ENCODE measurements around the gene CELF4.
"Not testable (repeated sequence)": the region's sequence is repeated elsewhere in the genome, so short reads cannot be mapped to it uniquely, and the experiment has no call there.

Gene CELF4

GRCh38 chr18:37473195-37473840 lies 92.3 kb downstream of the CELF4 start:
- DNase-seq (ENCODE audit: low read depth in 3 of 3, low spot score in 1 of 3): no peak

- DNase-seq (ENCODE audit: low read depth in 3 of 3, low spot score in 1 of 3): no peak
Measured at GRCh38 chr18:37471637-37472036, 94.0 kb downstream of the CELF4 start.

GRCh38 chr18:37470986-37471385 lies 94.6 kb downstream of the CELF4 start:
- DNase-seq (ENCODE audit: low read depth in 3 of 3, low spot score in 1 of 3): no peak

- DNase-seq (ENCODE audit: low read depth in 3 of 3, low spot score in 1 of 3): no peak
Measured at GRCh38 chr18:37467002-37467662, 98.5 kb downstream of the CELF4 start.

GRCh38 chr18:37465958-37466357 lies 99.6 kb downstream of the CELF4 start:
- no peak for DNase-seq (ENCODE audit: low read depth in 3 of 3, low spot score in 1 of 3)

GRCh38 chr18:37464257-37464656 lies 101.3 kb downstream of the CELF4 start:
- DNase-seq (ENCODE audit: low read depth in 3 of 3, low spot score in 1 of 3): no peak

GRCh38 chr18:37461329-37461728 lies 104.3 kb downstream of the CELF4 start:
- DNase-seq (ENCODE audit: low read depth in 3 of 3, low spot score in 1 of 3): not testable (repeated sequence)

- DNase-seq (ENCODE audit: low read depth in 3 of 3, low spot score in 1 of 3): no peak
Measured at GRCh38 chr18:37460604-37461003, 105.0 kb downstream of the CELF4 start.

- no peak for DNase-seq (ENCODE audit: low read depth in 3 of 3, low spot score in 1 of 3)
Measured at GRCh38 chr18:37458697-37459096, 106.9 kb downstream of the CELF4 start.

GRCh38 chr18:37457753-37458152 lies 107.8 kb downstream of the CELF4 start:
- DNase-seq (ENCODE audit: low read depth in 3 of 3, low spot score in 1 of 3): no peak

GRCh38 chr18:37457341-37457740 lies 108.3 kb downstream of the CELF4 start:
- DNase-seq (ENCODE audit: low read depth in 3 of 3, low spot score in 1 of 3): no peak

GRCh38 chr18:37456873-37457272 lies 108.7 kb downstream of the CELF4 start:
- DNase-seq (ENCODE audit: low read depth in 3 of 3, low spot score in 1 of 3): no peak

- DNase-seq (ENCODE audit: low read depth in 3 of 3, low spot score in 1 of 3): no peak
Measured at GRCh38 chr18:37456395-37456794, 109.2 kb downstream of the CELF4 start.

- DNase-seq (ENCODE audit: low read depth in 3 of 3, low spot score in 1 of 3): no peak
Measured at GRCh38 chr18:37453752-37454151, 111.8 kb downstream of the CELF4 start.

- no peak for DNase-seq (ENCODE audit: low read depth in 3 of 3, low spot score in 1 of 3)
Measured at GRCh38 chr18:37452682-37453385, 112.8 kb downstream of the CELF4 start.

- no peak for DNase-seq (ENCODE audit: low read depth in 3 of 3, low spot score in 1 of 3)
Measured at GRCh38 chr18:37452015-37452414, 113.6 kb downstream of the CELF4 start.

GRCh38 chr18:37451239-37451825 lies 114.3 kb downstream of the CELF4 start:
- DNase-seq (ENCODE audit: low read depth in 3 of 3, low spot score in 1 of 3): no peak

- no peak for DNase-seq (ENCODE audit: low read depth in 3 of 3, low spot score in 1 of 3)
Measured at GRCh38 chr18:37450434-37451132, 115.0 kb downstream of the CELF4 start.

GRCh38 chr18:37449618-37450017 lies 116.0 kb downstream of the CELF4 start:
- DNase-seq (ENCODE audit: low read depth in 3 of 3, low spot score in 1 of 3): no peak

GRCh38 chr18:37448946-37449345 lies 116.7 kb downstream of the CELF4 start:
- no peak for DNase-seq (ENCODE audit: low read depth in 3 of 3, low spot score in 1 of 3)

Data from stimulated activated CD4-positive, alpha-beta T cell treated with anti-CD3 and anti-CD28 coated beads, TNF-alpha, amount 100 ng/mL, for 1 hour (primary cell).